HUES48 (cell line): ENCODE results near the gene RAB14.

ENCODE experiments used
- H3K27ac ChIP-seq: one replicate; pipeline ENCODE4 v1.7.0; 2013; ENCODE audit warnings: low read depth, low read length, inconsistent platforms
- H3K27me3 ChIP-seq: 2 replicates; pipeline ENCODE4 v1.6.1; 2013; ENCODE audit warnings: mild to moderate bottlenecking, low read length; ENCODE audit not compliant: control insufficient read depth, insufficient read depth
- H3K36me3 ChIP-seq: 2 replicates; pipeline ENCODE4 v1.6.1; 2013; ENCODE audit warnings: low read length; ENCODE audit not compliant: control insufficient read depth, insufficient read depth
- H3K4me1 ChIP-seq: 2 replicates; pipeline ENCODE4 v1.6.1; 2013; ENCODE audit warnings: mild to moderate bottlenecking, low read length; ENCODE audit not compliant: control insufficient read depth, insufficient read depth
- H3K4me3 ChIP-seq: 2 replicates; pipeline ENCODE4 v1.5.1; 2013; ENCODE audit warnings: mild to moderate bottlenecking, low read depth, low read length
- H3K9ac ChIP-seq: 2 replicates; pipeline ENCODE4 v1.6.1; 2013; ENCODE audit warnings: mild to moderate bottlenecking, low read depth, low read length, moderate library complexity
- H3K9me3 ChIP-seq: 2 replicates; pipeline ENCODE4 v1.6.1; 2013; ENCODE audit warnings: low read length; ENCODE audit not compliant: control insufficient read depth, insufficient read depth

RAB14 gene

GRCh38 chr9:121178676-121179372 lies 22.8 kb downstream of the RAB14 start:
- Histone ChIP-seq H3K9ac (no peak overlapping the region), H3K27me3 (no peaks in the 10 kb centered on the region), H3K27ac (no peak overlapping the region), H3K36me3 (peaks cover 48% of the 10 kb centered on the region), H3K4me3 (no peak overlapping the region), H3K9me3 (no peaks in the 10 kb centered on the region), H3K4me1 (peaks cover 9% of the 10 kb centered on the region; the same call in 1 of the 2 replicates)

GRCh38 chr9:121173501-121173900 lies 28.2 kb downstream of the RAB14 start:
- H3K27ac ChIP-seq, result no peak overlapping the region
- no peak overlapping the region for H3K9ac ChIP-seq
- H3K9me3 ChIP-seq, result no peaks in the 10 kb centered on the region
- H3K27me3 ChIP-seq, result no peaks in the 10 kb centered on the region
- H3K4me1 ChIP-seq, result no peaks in the 10 kb centered on the region
- H3K36me3 ChIP-seq, result peaks cover 29% of the 10 kb centered on the region
- H3K4me3 ChIP-seq, result no peak overlapping the region

GRCh38 chr9:121172726-121173487 lies 28.8 kb downstream of the RAB14 start:
- H3K4me1 ChIP-seq, result no peaks in the 10 kb centered on the region
- no peaks in the 10 kb centered on the region for H3K27me3 ChIP-seq
- H3K9me3 ChIP-seq, result no peaks in the 10 kb centered on the region
- peaks cover 26% of the 10 kb centered on the region for H3K36me3 ChIP-seq
- H3K27ac ChIP-seq, result no peak overlapping the region
- H3K4me3 ChIP-seq, result no peak overlapping the region
- no peak overlapping the region for H3K9ac ChIP-seq

GRCh38 chr9:121171236-121171635 lies 30.4 kb downstream of the RAB14 start:
- Histone ChIP-seq H3K36me3 (peaks cover 26% of the 10 kb centered on the region), H3K4me1 (no peaks in the 10 kb centered on the region)

GRCh38 chr9:121169094-121169601 lies 32.5 kb downstream of the RAB14 start:
- H3K27ac ChIP-seq, result no peak overlapping the region
- H3K9me3 ChIP-seq, result no peaks in the 10 kb centered on the region
- no peaks in the 10 kb centered on the region for H3K27me3 ChIP-seq
- H3K9ac ChIP-seq, result no peak overlapping the region
- peaks cover 34% of the 10 kb centered on the region for H3K36me3 ChIP-seq
- no peak overlapping the region for H3K4me3 ChIP-seq
- no peaks in the 10 kb centered on the region for H3K4me1 ChIP-seq

More at GRCh38 chr9:121171236-121171635, 30.4 kb downstream of the RAB14 start:
- no peak overlapping the region for H3K27ac ChIP-seq
- H3K27me3 ChIP-seq, result no peaks in the 10 kb centered on the region
- no peak overlapping the region for H3K9ac ChIP-seq
- no peaks in the 10 kb centered on the region for H3K9me3 ChIP-seq
- H3K4me3 ChIP-seq, result no peak overlapping the region

- H3K36me3 ChIP-seq, result peaks cover 26% of the 10 kb centered on the region
- no peaks in the 10 kb centered on the region for H3K9me3 ChIP-seq
- H3K4me1 ChIP-seq, result no peaks in the 10 kb centered on the region
- no peak overlapping the region for H3K27ac ChIP-seq
- H3K4me3 ChIP-seq, result no peak overlapping the region
- no peak overlapping the region for H3K9ac ChIP-seq
- H3K27me3 ChIP-seq, result no peaks in the 10 kb centered on the region
Observed at GRCh38 chr9:121168052-121168451, 33.6 kb downstream of the RAB14 start.

- H3K27ac ChIP-seq, result no peak overlapping the region
- no peak overlapping the region for H3K4me3 ChIP-seq
- no peaks in the 10 kb centered on the region for H3K4me1 ChIP-seq
- H3K9ac ChIP-seq, result no peak overlapping the region
- no peaks in the 10 kb centered on the region for H3K27me3 ChIP-seq
- H3K36me3 ChIP-seq, result peaks cover 18% of the 10 kb centered on the region
- no peaks in the 10 kb centered on the region for H3K9me3 ChIP-seq
Observed at GRCh38 chr9:121160025-121160424, 41.6 kb downstream of the RAB14 start.

GRCh38 chr9:121157939-121158338 lies 43.7 kb downstream of the RAB14 start:
- Histone ChIP-seq H3K27ac (no peak overlapping the region), H3K4me1 (no peaks in the 10 kb centered on the region), H3K9me3 (no peaks in the 10 kb centered on the region), H3K9ac (no peak overlapping the region), H3K4me3 (no peak overlapping the region), H3K36me3 (peaks cover 10% of the 10 kb centered on the region), H3K27me3 (no peaks in the 10 kb centered on the region)

- H3K4me3 ChIP-seq, result no peak overlapping the region
- H3K27ac ChIP-seq, result peak overlapping the region; percentile 7
- H3K27me3 ChIP-seq, result no peaks in the 10 kb centered on the region
- no peaks in the 10 kb centered on the region for H3K4me1 ChIP-seq
- no peaks in the 10 kb centered on the region for H3K9me3 ChIP-seq
- peaks cover 6% of the 10 kb centered on the region for H3K36me3 ChIP-seq
- no peak overlapping the region for H3K9ac ChIP-seq
Observed at GRCh38 chr9:121156263-121156731, 45.4 kb downstream of the RAB14 start.

GRCh38 chr9:121154782-121155181 lies 46.9 kb downstream of the RAB14 start:
- Histone ChIP-seq H3K36me3 (peaks cover 6% of the 10 kb centered on the region), H3K9ac (no peak overlapping the region), H3K4me3 (no peak overlapping the region), H3K9me3 (no peaks in the 10 kb centered on the region), H3K4me1 (peaks cover 7% of the 10 kb centered on the region; the same call in 1 of the 2 replicates), H3K27ac (no peak overlapping the region), H3K27me3 (no peaks in the 10 kb centered on the region)

GRCh38 chr9:121153642-121154041 lies 48.0 kb downstream of the RAB14 start:
- H3K9ac ChIP-seq, result no peak overlapping the region
- H3K36me3 ChIP-seq, result peaks cover 11% of the 10 kb centered on the region
- H3K27ac ChIP-seq, result no peak overlapping the region
- no peaks in the 10 kb centered on the region for H3K9me3 ChIP-seq
- H3K4me3 ChIP-seq, result no peak overlapping the region
- H3K27me3 ChIP-seq, result no peaks in the 10 kb centered on the region
- H3K4me1 ChIP-seq, result peaks cover 9% of the 10 kb centered on the region; the same call in 1 of the 2 replicates
